ENCODE data around the gene ABCA6.
"Not testable (repeated sequence)": the region's sequence is repeated elsewhere in the genome, so short reads cannot be mapped to it uniquely, and the experiment has no call there.

ABCA6 gene

DNA sequence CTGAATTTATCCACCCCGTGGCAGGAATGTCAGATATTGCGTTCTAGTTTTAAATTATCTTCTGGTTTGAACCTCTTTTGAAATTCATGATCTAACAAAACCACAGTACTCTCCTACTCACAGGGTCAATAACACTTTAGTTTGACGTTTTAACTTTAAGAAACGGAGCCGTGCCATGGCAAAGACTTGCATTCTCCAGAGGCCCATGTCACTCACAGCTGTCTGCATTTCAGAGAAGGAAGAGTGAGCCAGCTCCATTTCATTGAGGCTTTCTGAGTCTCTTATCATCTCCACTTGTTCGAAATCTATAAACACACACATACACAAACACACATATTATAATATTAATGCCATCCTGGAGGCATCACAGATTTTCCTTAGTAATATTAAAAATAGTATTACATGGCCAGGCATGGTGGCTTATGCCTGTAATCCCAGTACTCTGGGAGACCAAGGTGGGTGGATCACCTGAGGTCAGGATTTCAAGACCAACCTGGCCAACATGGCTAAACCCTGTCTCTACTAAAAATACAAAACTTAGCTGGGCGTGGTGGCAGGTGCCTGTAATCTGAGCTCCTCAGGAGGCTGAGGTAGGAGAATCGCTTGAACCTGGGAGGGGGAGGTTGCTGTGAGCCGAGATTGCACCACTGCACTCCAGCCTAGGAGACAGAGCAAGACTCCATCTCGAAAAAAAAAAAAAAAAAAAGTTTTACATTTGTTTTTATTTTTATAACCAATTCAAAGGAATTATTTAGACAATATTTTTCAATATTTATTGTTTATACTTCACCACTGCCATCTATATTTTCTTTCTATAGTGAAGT is 35.6 kb downstream of the ABCA6 start:
- CTCF ChIA-PET: no interaction called here
- DNase-seq: no peak
- H3K36me3 Mint-ChIP-seq: no peaks in the 10 kb centered on the region
- no peaks in the 10 kb centered on the region for H3K27me3 Mint-ChIP-seq
- no peak overlapping the region for H3K4me3 Mint-ChIP-seq
- H3K9me3 Mint-ChIP-seq: no peaks in the 10 kb centered on the region
- no peak overlapping the region for H3K27ac Mint-ChIP-seq
- no peaks in the 10 kb centered on the region for H3K4me1 Mint-ChIP-seq

GRCh38 chr17:69103557-69104233 is 38.0 kb downstream of the ABCA6 start:
- H3K27ac Mint-ChIP-seq: no peak overlapping the region
- no peaks in the 10 kb centered on the region for H3K4me1 Mint-ChIP-seq
- no peaks in the 10 kb centered on the region for H3K27me3 Mint-ChIP-seq
- H3K9me3 Mint-ChIP-seq: no peaks in the 10 kb centered on the region
- H3K36me3 Mint-ChIP-seq: no peaks in the 10 kb centered on the region
- CTCF ChIA-PET: no interaction called here
- H3K4me3 Mint-ChIP-seq: no peak overlapping the region
- DNase-seq: no peak

GRCh38 chr17:69098625-69099024 is 43.1 kb downstream of the ABCA6 start:
- CTCF ChIA-PET: no interaction called here
- Mint-ChIP-seq H3K4me1 (no peaks in the 10 kb centered on the region), H3K4me3 (no peak overlapping the region), H3K27me3 (no peaks in the 10 kb centered on the region), H3K36me3 (no peaks in the 10 kb centered on the region), H3K27ac (no peak overlapping the region), H3K9me3 (no peaks in the 10 kb centered on the region)
- DNase-seq: no peak

DNA sequence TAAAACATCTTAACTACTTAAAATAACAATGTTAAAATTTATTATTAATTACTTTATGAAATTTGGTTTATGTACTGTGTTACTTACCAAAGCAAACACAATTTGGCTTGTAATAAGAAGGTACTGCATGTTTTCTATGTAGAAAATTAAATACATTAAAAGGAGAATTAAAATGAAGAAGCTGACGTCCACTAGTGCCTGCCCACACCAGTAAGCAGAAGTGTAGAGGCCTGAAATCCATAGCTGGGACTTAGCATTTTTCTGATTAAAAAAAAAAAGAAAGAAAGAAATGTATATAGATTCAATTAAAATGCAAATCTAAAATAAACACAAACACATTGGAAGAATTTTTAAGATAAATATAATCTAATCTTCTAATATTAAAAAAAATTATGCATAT is 45.2 kb downstream of the ABCA6 start:
- H3K4me3 Mint-ChIP-seq: no peak overlapping the region
- no peak for DNase-seq
- H3K27ac Mint-ChIP-seq: no peak overlapping the region
- H3K9me3 Mint-ChIP-seq: no peaks in the 10 kb centered on the region
- H3K27me3 Mint-ChIP-seq: no peaks in the 10 kb centered on the region
- no peaks in the 10 kb centered on the region for H3K36me3 Mint-ChIP-seq
- CTCF ChIA-PET: no interaction called here
- peaks cover 4% of the 10 kb centered on the region for H3K4me1 Mint-ChIP-seq

- Mint-ChIP-seq H3K27ac (no peak overlapping the region), H3K4me3 (no peak overlapping the region), H3K4me1 (peaks cover 4% of the 10 kb centered on the region)
Measured at GRCh38 chr17:69093995-69094394, 47.7 kb downstream of the ABCA6 start.

GRCh38 chr17:69093279-69093789 is 48.4 kb downstream of the ABCA6 start:
- no peak overlapping the region for H3K27ac Mint-ChIP-seq
- CTCF ChIA-PET: no interaction called here
- H3K27me3 Mint-ChIP-seq: no peaks in the 10 kb centered on the region
- no peak overlapping the region for H3K4me3 Mint-ChIP-seq
- H3K4me1 Mint-ChIP-seq: peaks cover 4% of the 10 kb centered on the region
- no peaks in the 10 kb centered on the region for H3K36me3 Mint-ChIP-seq
- DNase-seq: no peak
- no peaks in the 10 kb centered on the region for H3K9me3 Mint-ChIP-seq

More at GRCh38 chr17:69093995-69094394, 47.7 kb downstream of the ABCA6 start:
- no peaks in the 10 kb centered on the region for H3K27me3 Mint-ChIP-seq
- CTCF ChIA-PET: no interaction called here
- H3K9me3 Mint-ChIP-seq: no peaks in the 10 kb centered on the region
- DNase-seq: no peak
- no peaks in the 10 kb centered on the region for H3K36me3 Mint-ChIP-seq

- H3K9me3 Mint-ChIP-seq: no peaks in the 10 kb centered on the region
- CTCF ChIA-PET: no interaction called here
- DNase-seq: no peak
Measured at GRCh38 chr17:69090365-69090764, 51.3 kb downstream of the ABCA6 start.

DNA sequence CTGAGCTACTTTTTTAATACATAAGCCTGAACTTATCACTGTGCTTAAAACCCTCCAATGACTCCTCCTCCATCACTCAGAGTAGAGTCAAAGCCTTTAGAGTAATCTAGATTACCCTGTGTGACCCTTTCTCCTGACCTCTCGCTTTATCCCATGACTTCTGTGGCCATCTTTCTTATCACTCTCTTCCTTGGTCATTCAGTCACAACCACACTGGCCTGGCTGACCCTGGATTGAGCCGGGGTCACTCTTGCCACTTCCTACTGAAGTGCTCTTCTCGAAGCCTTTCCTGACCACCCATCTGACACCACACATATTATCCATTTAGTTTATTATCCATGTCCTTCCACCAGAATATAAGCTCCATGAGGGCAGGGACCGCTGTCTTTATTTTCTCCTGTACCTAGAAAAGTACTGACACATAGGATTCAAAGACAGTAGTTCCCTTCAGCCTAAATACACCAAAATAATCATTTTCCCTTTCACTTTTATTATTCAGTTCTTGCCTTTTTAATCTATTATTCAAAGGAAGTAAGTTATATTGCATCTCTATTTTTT is 53.0 kb downstream of the ABCA6 start:
- CTCF ChIA-PET: no interaction called here

More at GRCh38 chr17:69090365-69090764, 51.3 kb downstream of the ABCA6 start:
- Mint-ChIP-seq H3K4me3 (no peak overlapping the region), H3K27me3 (no peaks in the 10 kb centered on the region), H3K36me3 (no peaks in the 10 kb centered on the region), H3K27ac (no peak overlapping the region), H3K4me1 (peaks cover 4% of the 10 kb centered on the region)

GRCh38 chr17:69086641-69087040 is 55.1 kb downstream of the ABCA6 start:
- Mint-ChIP-seq H3K27ac (no peak overlapping the region), H3K4me1 (no peaks in the 10 kb centered on the region), H3K36me3 (no peaks in the 10 kb centered on the region), H3K9me3 (peaks cover 6% of the 10 kb centered on the region), H3K27me3 (no peaks in the 10 kb centered on the region), H3K4me3 (no peak overlapping the region)
- CTCF ChIA-PET: no interaction called here
- DNase-seq: no peak

More for the DNA sequence above, 53.0 kb downstream of the ABCA6 start:
- Mint-ChIP-seq H3K9me3 (no peaks in the 10 kb centered on the region), H3K4me1 (peaks cover 4% of the 10 kb centered on the region), H3K27ac (no peak overlapping the region), H3K27me3 (no peaks in the 10 kb centered on the region), H3K36me3 (no peaks in the 10 kb centered on the region), H3K4me3 (no peak overlapping the region)
- no peak for DNase-seq

DNA sequence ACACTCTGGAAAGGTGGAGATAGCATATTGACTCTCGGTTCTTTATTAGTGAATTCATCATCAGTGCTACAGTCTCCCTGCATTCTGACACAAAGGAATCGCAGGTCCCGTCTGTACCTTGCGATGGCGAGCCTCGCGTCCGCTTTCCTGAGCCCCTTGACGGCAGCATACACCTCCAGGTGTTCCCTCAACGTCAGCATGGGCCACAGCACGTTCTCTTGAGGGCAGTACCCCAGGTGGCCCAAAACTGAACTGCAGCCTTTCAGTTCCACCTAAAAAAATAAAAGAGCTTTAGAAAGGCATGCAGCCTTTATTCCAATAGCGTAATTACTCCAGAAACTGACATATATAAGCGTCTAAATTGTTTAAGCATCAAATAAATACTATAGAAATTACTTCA is 56.8 kb downstream of the ABCA6 start:
- H3K27ac Mint-ChIP-seq: no peak overlapping the region
- no peak for DNase-seq
- peaks cover 6% of the 10 kb centered on the region for H3K9me3 Mint-ChIP-seq
- no peaks in the 10 kb centered on the region for H3K4me1 Mint-ChIP-seq
- H3K36me3 Mint-ChIP-seq: no peaks in the 10 kb centered on the region
- CTCF ChIA-PET: no interaction called here
- H3K4me3 Mint-ChIP-seq: no peak overlapping the region
- no peaks in the 10 kb centered on the region for H3K27me3 Mint-ChIP-seq

GRCh38 chr17:69082696-69083095 is 59.0 kb downstream of the ABCA6 start:
- Mint-ChIP-seq H3K4me1 (no peaks in the 10 kb centered on the region), H3K9me3 (peaks cover 6% of the 10 kb centered on the region), H3K27me3 (no peaks in the 10 kb centered on the region), H3K36me3 (no peaks in the 10 kb centered on the region), H3K4me3 (no peak overlapping the region), H3K27ac (no peak overlapping the region)
- CTCF ChIA-PET: no interaction called here
- no peak for DNase-seq

DNA sequence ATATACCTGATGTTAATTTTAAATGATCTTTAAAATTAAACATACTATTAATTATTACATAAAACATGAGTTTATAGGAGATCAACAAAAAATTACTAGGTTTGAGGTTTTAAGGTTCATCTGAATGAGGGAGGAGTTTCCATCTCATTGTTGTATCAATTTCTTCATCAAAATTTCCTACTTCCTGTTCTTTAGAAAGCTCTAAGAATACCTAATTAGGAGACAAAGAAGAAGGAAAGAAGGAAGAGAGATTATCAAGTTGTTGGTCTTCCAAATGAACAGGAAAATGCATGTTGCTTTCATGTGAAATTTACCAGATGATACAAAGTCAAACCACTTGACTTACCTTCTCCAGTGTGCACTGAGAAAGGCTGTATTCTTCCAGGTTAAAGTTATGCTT is 62.8 kb downstream of the ABCA6 start:
- Mint-ChIP-seq H3K27ac (no peak overlapping the region), H3K36me3 (peaks cover under 1% of the 10 kb centered on the region), H3K4me3 (no peak overlapping the region), H3K4me1 (no peaks in the 10 kb centered on the region), H3K9me3 (peaks cover 15% of the 10 kb centered on the region), H3K27me3 (peaks cover 7% of the 10 kb centered on the region)
- CTCF ChIA-PET: no interaction called here
- no peak for DNase-seq

DNA sequence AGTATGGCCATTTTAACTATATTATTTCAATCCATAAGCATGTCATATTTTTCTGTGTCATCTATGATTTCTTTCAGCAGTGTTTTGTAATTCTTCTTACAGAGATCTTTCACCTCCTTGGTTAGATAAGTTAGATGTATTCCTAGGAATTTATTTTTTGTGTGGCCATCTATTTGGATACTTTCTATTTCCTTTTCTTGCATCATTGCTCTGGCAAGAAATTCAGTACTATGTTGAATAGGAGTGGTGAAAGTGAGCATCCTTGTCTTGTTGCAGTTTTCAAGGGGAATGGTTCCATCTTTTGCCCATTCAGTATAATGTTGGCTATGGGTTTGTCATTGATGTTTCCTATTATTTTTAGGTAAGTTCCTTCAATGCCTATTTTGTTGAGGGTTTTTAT is 65.9 kb downstream of the ABCA6 start:
- CTCF ChIA-PET: no interaction called here
- peaks cover 11% of the 10 kb centered on the region for H3K27me3 Mint-ChIP-seq
- no peak overlapping the region for H3K27ac Mint-ChIP-seq
- no peak overlapping the region for H3K4me3 Mint-ChIP-seq
- H3K4me1 Mint-ChIP-seq: peaks cover 11% of the 10 kb centered on the region
- peaks cover 29% of the 10 kb centered on the region for H3K9me3 Mint-ChIP-seq
- H3K36me3 Mint-ChIP-seq: peaks cover 11% of the 10 kb centered on the region
- no peak for DNase-seq

DNA sequence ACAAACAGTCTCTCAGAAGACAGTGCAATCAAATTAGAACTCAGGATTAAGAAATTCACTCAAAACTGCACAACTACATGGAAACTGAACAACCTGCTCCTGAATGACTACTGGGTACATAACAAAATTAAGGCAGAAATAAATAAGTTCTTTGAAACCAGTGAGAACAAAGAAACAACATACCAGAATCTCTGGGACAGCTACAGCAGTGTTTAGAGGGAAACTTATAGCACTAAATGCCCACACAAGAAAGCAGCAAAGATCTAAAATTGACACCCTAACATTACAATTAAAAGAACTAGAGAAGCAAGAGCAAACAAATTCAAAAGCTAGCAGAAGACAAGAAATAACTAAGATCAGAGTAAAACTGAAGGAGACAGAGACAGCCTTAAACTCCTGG is 68.3 kb downstream of the ABCA6 start:
- H3K4me3 Mint-ChIP-seq, CTCF ChIA-PET, H3K27ac Mint-ChIP-seq, DNase-seq: not testable (repeated sequence)
- Mint-ChIP-seq H3K27me3 (peaks cover 18% of the 10 kb centered on the region), H3K36me3 (peaks cover 13% of the 10 kb centered on the region), H3K9me3 (peaks cover 30% of the 10 kb centered on the region), H3K4me1 (peaks cover 17% of the 10 kb centered on the region)

GRCh38 chr17:69072803-69073256 is 68.9 kb downstream of the ABCA6 start:
- Mint-ChIP-seq H3K36me3 (peaks cover 13% of the 10 kb centered on the region), H3K9me3 (peaks cover 30% of the 10 kb centered on the region), H3K27me3 (peaks cover 18% of the 10 kb centered on the region), H3K4me1 (peaks cover 21% of the 10 kb centered on the region)
- H3K27ac Mint-ChIP-seq, CTCF ChIA-PET, DNase-seq, H3K4me3 Mint-ChIP-seq: not testable (repeated sequence)

Measured in activated naive CD4-positive, alpha-beta T cell treated with anti-CD3 and anti-CD28 coated beads, Interleukin-2, amount 10 ng/mL, durations not matched to agents 7 days and 5 days (primary cell).